NCI-H2081 (cell line): ENCODE measurements around the gene TMEM151B.
A peak's percentile ranks its signal among the peaks of the same experiment; 100 is the strongest.

Experiments used
- DNase-seq, 2 experiments: peaks; one replicate each; lab custom pipeline; 2025; lab: John Stamatoyannopoulos, UW

The TMEM151B gene

DNA sequence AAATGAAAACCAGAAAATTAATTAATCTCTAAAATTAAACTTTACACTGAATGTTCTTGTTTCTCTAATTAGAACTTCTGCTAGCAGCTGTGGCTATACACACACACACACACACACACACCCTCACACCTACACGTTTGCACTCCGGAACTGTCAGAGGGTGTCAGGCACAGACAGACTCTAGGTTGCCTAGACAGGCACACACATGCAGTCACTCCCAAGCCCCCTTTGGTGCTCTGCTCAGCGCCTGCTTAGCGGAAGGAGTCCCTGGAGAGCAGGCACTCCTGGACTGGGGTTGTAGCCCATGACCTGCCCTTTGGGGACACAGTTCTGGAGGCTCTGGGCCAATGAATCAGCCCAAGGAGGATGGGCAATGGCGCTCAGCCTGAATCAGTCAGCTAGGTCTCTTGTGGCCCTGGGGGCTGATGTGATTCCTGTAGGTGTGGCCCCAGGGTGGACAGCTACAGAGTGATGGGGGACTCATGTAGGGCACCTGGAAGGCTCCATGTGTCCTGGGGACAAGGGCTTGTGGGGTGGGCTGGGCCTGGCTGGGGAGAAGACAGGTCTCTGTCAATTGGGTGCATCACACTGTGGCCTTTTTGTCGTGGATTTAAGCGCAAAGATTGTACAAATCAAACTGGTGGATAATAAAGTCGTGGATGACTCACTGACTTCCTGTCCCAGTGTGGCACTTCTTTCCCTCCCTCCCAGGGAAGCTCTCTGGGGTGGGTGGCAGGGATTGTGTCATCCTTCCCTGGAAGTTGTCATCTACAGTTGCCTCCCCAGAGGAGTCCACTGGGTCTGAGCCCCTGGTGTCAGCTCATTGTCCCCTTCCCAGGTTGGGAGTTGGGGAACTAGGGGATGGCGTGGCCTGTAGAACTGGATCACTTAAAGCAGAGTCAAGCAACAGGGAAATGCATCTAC lies 8.8 kb downstream of the TMEM151B start:
- DNase-seq: no peak

DNA sequence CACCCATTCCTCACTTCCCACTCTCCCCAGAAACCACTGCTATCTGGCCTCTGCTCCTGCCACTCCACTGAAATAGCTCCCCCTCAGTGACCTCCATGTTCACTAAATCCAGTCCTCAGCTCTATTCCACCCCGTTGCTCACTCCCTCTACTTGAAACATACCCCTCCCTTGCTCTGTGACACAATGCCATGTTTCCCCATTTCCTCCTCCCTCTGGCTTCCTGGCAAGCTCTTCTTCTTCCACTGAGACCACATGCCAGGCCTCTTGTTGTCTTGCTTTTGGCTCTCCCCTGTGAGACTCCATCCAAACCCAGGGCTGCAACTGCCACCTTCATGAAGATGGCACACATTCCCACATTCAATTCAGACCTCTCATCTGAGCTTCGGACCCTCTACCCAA lies 13.9 kb downstream of the TMEM151B start:
- DNase-seq: no peak

DNA sequence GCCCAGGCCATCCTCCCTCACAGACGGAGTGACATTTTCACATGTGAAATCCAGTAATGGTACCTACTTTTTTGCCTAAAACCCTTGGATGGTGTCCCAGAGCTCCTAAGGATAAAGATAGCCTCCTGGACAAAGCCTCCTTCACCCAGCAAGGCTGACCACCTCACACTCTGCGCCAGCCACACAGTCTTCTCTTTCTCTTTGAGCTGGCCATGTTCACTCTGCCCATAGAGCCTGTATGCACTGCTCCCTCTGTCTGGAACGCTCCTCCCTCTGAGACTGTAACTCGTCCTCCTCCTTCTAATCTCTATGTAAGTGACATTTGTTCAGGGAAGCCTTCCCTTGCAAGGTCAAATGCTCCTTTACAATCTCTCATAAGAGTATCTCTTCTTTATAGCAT lies 14.6 kb downstream of the TMEM151B start:
- no peak for DNase-seq

GRCh38 chr6:44285552-44286284 lies 15.5 kb downstream of the TMEM151B start:
- no peak for DNase-seq

DNA sequence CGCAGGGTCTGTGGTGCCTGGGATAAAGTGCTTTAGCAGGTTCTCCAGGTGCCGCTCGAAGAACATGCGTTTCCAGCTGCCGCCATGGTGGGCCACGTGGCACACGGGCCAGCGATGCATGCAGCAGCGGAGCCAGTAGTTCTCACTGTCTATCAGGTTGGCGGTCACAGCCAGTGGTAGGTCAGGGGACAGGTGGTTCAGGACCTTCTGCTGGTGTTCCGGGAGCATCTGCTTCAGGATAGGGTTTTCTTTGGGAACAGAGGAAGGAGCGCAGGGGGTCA lies 16.0 kb downstream of the TMEM151B start:
- DNase-seq: no peak

DNA sequence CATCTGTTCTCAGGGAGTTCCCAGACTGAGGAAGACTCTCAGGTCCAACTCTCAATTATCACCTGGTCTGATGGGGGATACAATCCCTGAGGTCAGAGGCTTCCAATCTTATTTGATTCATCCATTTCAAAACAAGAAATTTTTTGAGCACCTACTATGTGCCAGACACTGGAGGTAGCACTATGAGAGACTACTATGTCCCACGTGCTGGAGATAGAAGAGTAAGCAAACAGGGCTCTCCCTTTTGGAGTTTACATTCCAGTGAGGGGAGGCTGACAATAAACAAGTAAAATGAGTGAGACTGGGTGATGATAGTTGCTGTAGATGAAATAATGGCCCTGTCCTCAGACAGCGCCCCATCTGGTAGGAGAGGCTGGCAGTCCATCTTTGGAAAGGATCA lies 16.5 kb downstream of the TMEM151B start:
- DNase-seq: no peak

DNA sequence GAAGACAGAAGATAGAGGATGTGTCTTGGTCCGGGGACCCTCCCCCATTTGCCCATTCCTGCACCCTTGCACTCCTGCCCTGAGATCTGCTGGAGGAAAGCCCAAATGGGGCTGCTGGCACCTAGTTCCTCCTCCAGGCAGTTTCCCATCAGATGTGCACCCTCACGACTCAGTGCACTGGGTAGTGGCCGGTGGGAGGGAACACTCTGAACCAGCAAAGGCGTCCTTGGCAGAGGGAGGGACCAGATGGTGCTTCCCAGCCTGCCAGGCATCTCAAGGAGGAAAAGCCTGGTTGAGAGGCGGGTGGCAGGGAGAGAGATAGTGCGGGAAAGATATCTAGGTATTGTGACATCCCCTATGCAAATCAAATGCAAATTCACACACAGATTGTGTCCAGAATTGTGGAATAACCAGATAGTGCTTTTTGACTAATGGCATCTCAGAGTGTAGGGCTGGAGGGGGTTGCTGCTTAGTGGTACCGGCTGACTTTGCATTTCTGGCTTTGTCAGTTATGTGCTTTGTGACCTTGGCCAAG lies 19.5 kb downstream of the TMEM151B start:
- DNase-seq: no peak

DNA sequence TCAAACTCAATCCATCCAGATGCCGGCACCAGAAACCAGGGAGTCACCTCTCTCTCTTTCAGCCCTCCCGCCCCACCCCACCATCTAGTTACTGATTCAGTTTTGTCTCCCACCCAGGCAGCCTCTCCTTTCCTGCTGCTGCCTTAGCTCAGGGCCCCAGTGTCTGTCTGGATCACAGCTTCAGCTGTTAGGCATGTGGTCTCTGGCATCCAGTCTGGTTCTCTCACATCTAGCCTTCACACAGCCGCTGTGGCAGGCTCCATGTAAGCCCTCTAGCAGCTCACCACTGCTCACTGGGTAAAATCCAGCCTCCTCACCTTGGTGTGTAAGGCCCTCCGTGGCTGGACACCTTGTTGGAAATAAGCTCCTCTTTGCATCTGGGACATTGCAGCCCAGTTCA lies 21.6 kb downstream of the TMEM151B start:
- no peak for DNase-seq

GRCh38 chr6:44292661-44293365 lies 22.6 kb downstream of the TMEM151B start:
- DNase-seq: no peak

- no peak for DNase-seq
These were observed 24.9 kb downstream of the TMEM151B start for GRCh38 chr6:44294832-44295791.

GRCh38 chr6:44297063-44298038 lies 27.1 kb downstream of the TMEM151B start:
- DNase-seq: peak; percentile 50 to 63

DNA sequence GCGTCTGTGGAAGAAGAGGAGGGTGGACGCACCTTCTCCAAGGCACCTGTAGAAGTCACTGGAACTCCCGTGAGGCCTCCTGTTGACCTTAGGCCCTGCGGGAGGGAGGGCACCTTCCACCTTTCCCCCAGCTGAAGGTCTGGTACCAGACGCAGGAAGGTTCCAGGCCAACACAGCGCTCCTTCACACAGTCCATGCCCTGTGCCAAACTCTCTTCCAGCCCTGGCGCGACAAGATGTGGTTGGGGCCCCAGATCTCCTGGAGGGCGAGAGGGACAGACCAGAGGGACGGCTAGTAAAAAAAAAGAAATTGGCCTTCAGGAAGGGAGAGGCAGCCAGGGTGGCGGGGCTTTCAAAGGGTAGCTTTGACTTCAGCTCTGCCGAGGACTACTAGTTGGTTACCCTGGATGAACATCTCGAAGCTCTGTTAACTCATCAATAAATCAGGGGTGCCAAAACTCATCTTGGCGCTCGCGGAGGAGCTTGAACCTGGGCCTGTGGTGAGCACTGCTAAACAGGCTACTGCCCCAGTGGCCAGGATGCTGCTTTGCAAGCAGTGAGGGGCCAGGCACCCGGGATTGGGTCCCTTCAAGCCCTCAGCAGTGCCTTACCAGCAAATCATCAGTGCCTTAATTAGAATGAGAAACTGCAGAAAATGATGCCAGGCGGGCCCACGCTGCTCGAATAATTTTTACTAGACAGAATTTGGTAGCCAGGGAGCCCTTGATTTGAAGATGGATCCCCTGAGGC lies 28.0 kb downstream of the TMEM151B start:
- DNase-seq: no peak

GRCh38 chr6:44298864-44299263 lies 28.6 kb downstream of the TMEM151B start:
- DNase-seq: no peak

GRCh38 chr6:44300292-44300823 lies 30.1 kb downstream of the TMEM151B start:
- DNase-seq: no peak

- no peak for DNase-seq
These were observed 30.9 kb downstream of the TMEM151B start for GRCh38 chr6:44301106-44301505.

DNA sequence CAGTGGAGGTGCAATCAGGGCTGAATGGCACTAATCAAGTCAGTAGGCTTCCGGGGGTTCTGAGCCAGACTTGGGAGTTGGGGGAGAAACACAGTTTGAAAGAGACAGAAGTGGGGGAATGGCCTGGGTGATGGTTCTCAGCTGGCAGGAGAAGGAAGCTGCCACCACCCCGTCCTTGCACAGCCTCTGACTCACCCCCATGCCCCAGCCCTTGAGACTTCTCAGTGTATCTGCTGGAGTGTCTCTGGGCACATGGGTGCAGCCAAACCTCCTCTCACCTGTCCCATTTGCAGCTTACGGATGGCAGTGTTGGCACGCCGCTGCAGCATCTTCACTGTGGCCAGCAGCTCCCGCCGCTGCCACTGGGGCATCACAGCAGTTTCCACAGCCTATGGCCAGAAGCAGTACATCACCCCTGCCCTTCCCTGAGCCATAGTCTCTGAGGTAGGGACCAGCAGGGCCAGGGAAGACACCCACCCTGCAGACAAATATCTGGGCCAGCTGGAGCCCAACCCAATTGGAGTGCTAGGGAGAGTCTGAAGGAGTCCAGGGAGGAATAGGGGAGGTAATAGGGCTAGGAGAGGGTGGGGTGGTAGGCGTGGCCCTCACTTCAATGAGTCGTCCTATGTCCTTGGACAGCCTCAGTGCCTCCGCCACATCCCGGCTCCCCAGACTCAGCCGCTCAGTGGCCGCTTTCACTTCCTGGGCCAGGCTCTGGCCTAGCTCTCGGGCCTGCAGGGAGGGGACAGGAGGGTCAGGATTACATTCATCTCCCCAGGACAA lies 31.7 kb downstream of the TMEM151B start:
- DNase-seq: no peak

GRCh38 chr6:44302856-44303255 lies 32.6 kb downstream of the TMEM151B start:
- no peak for DNase-seq

DNA sequence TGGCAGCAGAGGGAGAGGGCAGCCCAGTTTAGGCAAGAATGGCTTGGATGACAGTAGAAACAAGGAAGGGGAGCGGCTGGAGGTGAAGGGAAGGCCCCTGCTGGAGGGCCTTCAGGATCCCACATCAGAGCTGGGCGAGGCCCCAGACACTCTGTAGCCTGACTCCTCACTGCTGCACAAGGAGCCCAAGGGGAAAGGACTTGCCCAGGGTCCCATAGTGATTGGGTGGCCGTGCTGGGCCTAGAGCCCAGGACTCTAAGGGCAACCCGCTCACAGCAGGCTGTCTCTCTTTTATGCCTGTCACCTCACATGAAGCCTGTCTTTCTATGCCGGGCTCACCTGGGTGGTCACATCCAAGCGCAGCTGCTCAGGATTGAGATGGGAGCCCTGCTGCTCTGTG lies 33.6 kb downstream of the TMEM151B start:
- DNase-seq: no peak
